HepG2 (cell line): Measurements from ENCODE around the gene PCNP. TPM values are rescaled to one million over a fixed set of nuclear protein-coding genes. Genes with fewer than 3 reads are reported as not detected.

ENCODE experiments used
- DBP ChIP-seq: sonication (generic); formaldehyde crosslinking; IDR thresholded peaks from 2 replicates; pipeline ENCODE4 v1.4.0; 2020; ENCODE audit warnings: missing genetic modification reagents; ENCODE audit errors: not compliant biosample characterization
- ELF3 ChIP-seq: IDR thresholded peaks from 2 replicates; pipeline ENCODE4 v1.6.1; 2016; ENCODE audit warnings: missing genetic modification reagents, missing compliant biosample characterization
- ERF ChIP-seq: IDR thresholded peaks from 2 replicates; pipeline ENCODE4 v1.6.1; 2018; ENCODE audit warnings: missing biosample characterization, missing genetic modification reagents
- FOSL2 ChIP-seq: sonication (generic); formaldehyde crosslinking; IDR thresholded peaks from 2 replicates; pipeline ENCODE4 v1.4.0; 2020; ENCODE audit warnings: missing genetic modification reagents
- FOXA1 ChIP-seq, 2 experiments: fragments of 450-650 bp in 1 of 2; sonication (generic) in 1 of 2; formaldehyde crosslinking in 1 of 2; IDR thresholded peaks; 2 replicates each; pipeline versions ENCODE4 v1.4.0 to v1.6.1; 2016 to 2020; ENCODE audit warnings: missing genetic modification reagents in 1 of 2
- HDAC1 ChIP-seq: sonication (generic); formaldehyde crosslinking; IDR thresholded peaks from 2 replicates; pipeline ENCODE4 v1.5.1; 2020; ENCODE audit warnings: mild to moderate bottlenecking, missing genetic modification reagents
- MBD4 ChIP-seq: IDR thresholded peaks from 2 replicates; pipeline ENCODE4 v1.6.1; 2012; ENCODE audit warnings: low read length, inconsistent platforms, borderline replicate concordance
- MED1 ChIP-seq: sonication (generic); formaldehyde crosslinking; IDR thresholded peaks from 2 replicates; pipeline ENCODE4 v1.4.0; 2020; ENCODE audit warnings: missing genetic modification reagents
- NCOA2 ChIP-seq: sonication (generic); formaldehyde crosslinking; IDR thresholded peaks from 2 replicates; pipeline ENCODE4 v1.8.0; 2022; ENCODE audit warnings: inconsistent platforms
- NCOA5 ChIP-seq: sonication (generic); formaldehyde crosslinking; IDR thresholded peaks from 2 replicates; pipeline ENCODE4 v1.4.0; 2020; ENCODE audit warnings: missing genetic modification reagents
- PHF21A ChIP-seq: sonication (generic); formaldehyde crosslinking; IDR thresholded peaks from 2 replicates; pipeline ENCODE4 v1.5.0; 2020; ENCODE audit warnings: mild to moderate bottlenecking, missing genetic modification reagents
- POGZ ChIP-seq: sonication (generic); formaldehyde crosslinking; IDR thresholded peaks from 2 replicates; pipeline ENCODE4 v1.4.0; 2020; ENCODE audit warnings: mild to moderate bottlenecking, missing genetic modification reagents
- RFX5 ChIP-seq: IDR thresholded peaks from 2 replicates; pipeline ENCODE4 v1.6.1; 2011; ENCODE audit warnings: low read depth, low read length, improper control_type of control experiment
- RFXANK ChIP-seq: IDR thresholded peaks from 2 replicates; pipeline ENCODE4 v1.6.1; 2016
- SOX6 ChIP-seq, 2 experiments: fragments of 450-650 bp in 1 of 2; sonication (generic) in 1 of 2; formaldehyde crosslinking in 1 of 2; IDR thresholded peaks; 2 replicates each; pipeline versions ENCODE4 v1.4.0 to v1.6.1; 2017 to 2020; ENCODE audit warnings: antibody characterized with exemption in 1 of 2, mild to moderate bottlenecking in 1 of 2, missing genetic modification reagents in 1 of 2
- SP4 ChIP-seq: sonication (generic); formaldehyde crosslinking; IDR thresholded peaks from 2 replicates; pipeline ENCODE4 v1.8.1; 2023; ENCODE audit warnings: mild to moderate bottlenecking, missing genetic modification reagents
- TBX2 ChIP-seq: sonication (generic); formaldehyde crosslinking; IDR thresholded peaks from 2 replicates; pipeline ENCODE4 v1.5.0; 2020; ENCODE audit warnings: missing genetic modification reagents, mild to moderate bottlenecking, borderline replicate concordance
- TCF7 ChIP-seq: sonication (generic); IDR thresholded peaks from 2 replicates; pipeline ENCODE4 v1.6.1; 2016; ENCODE audit warnings: antibody characterized with exemption, low read depth
- ZFY ChIP-seq: sonication (generic); formaldehyde crosslinking; IDR thresholded peaks from 2 replicates; pipeline ENCODE4 v1.4.0; 2020; ENCODE audit warnings: missing genetic modification reagents
- ZMAT5 ChIP-seq: sonication (generic); formaldehyde crosslinking; IDR thresholded peaks from 2 replicates; pipeline ENCODE4 v1.5.0; 2020; ENCODE audit warnings: mild to moderate bottlenecking, low read depth, missing genetic modification reagents, borderline replicate concordance
- ZNF20 ChIP-seq: sonication (generic); formaldehyde crosslinking; IDR thresholded peaks from 2 replicates; pipeline ENCODE4 v1.4.0; 2020; ENCODE audit warnings: mild to moderate bottlenecking, moderate library complexity, missing genetic modification reagents
- ZNF343 ChIP-seq: sonication (generic); formaldehyde crosslinking; IDR thresholded peaks from 2 replicates; pipeline ENCODE4 v1.4.0; 2020; ENCODE audit warnings: mild to moderate bottlenecking, missing genetic modification reagents
- ZNF382 ChIP-seq: sonication (generic); formaldehyde crosslinking; IDR thresholded peaks from 2 replicates; pipeline ENCODE4 v1.5.0; 2020; ENCODE audit warnings: missing genetic modification reagents, mild to moderate bottlenecking, borderline replicate concordance
- ZNF841 ChIP-seq: sonication (generic); formaldehyde crosslinking; IDR thresholded peaks from 2 replicates; pipeline ENCODE4 v1.8.1; 2023; ENCODE audit warnings: missing genetic modification reagents, borderline replicate concordance
- polyA plus RNA-seq, 8 experiments: library from polyadenylated mRNA; depleted of rRNA in 3 of 8; stranded (reverse) in 7 of 8; unstranded in 1 of 8; fragments of >200 nt; fragmentation: Illumina TruSeq in 4 of 8; extraction: Trizol in 4 of 8; gene quantifications; 2 replicates each; pipeline versions ENCODE4 v1.2.1 to v1.2.3, GENCODE V29; 2011 to 2016; ENCODE audit warnings: low read depth in 4 of 8, missing spikeins in 1 of 8, mixed read lengths in 1 of 8; ENCODE audit not compliant: insufficient read depth in 1 of 8
- total RNA-seq, 5 experiments: library from RNA; depleted of rRNA; stranded (reverse); fragments of >200 nt; fragmentation: Illumina TruSeq; extraction: Trizol; gene quantifications; 2 replicates each; pipeline ENCODE4 v1.2.3, GENCODE V29; 2016; ENCODE audit warnings: low read depth in 1 of 5
- TF ChIP-seq, protein P1 (sequence below): sonication (generic); formaldehyde crosslinking; conservative IDR thresholded peaks from 2 replicates; pipeline ENCODE4 v1.4.0; 2020; ENCODE audit warnings: missing genetic modification reagents
- TF ChIP-seq, protein P2 (sequence below): IDR thresholded peaks from 2 replicates; pipeline ENCODE4 v1.6.1; 2016; ENCODE audit warnings: low read depth, borderline replicate concordance

Gene PCNP
- total and polyA plus RNA-seq, 2 of the 13 experiments (the other 11 are each of a cell fraction or from before 2014, with no cell fraction given) = 44.1 to 78.2 TPM

GRCh38 chr3:101548527-101549105, 25.4 kb upstream of the PCNP start (continued):
- TF ChIP-seq ZMAT5 (no peak), SOX6 (IDR thresholded peaks at IDR 0.05) (no peak), SOX6 (CRISPR knock-in tag; IDR thresholded peaks at IDR 0.05) (peak; percentile 76), ERF (CRISPR knock-in tag) (peak; percentile 15; the same call in 1 of the 2 replicates), POGZ (CRISPR knock-in tag) (peak; percentile 64), RFXANK (no peak), ZFY (CRISPR knock-in tag) (no peak), DBP (CRISPR knock-in tag) (no peak), SP4 (no peak), TCF7 (no peak), PHF21A (CRISPR knock-in tag) (peak; percentile 51), MBD4 (no peak), ZNF343 (no peak), RFX5 (no peak), FOXA1 (IDR thresholded peaks at IDR 0.05) (no peak), FOXA1 (CRISPR knock-in tag; IDR thresholded peaks at IDR 0.05) (peak; percentile 62; the same call in 1 of the 2 replicates), ELF3 (CRISPR knock-in tag) (peak; percentile 89), FOSL2 (CRISPR knock-in tag) (peak; percentile 57), HDAC1 (CRISPR knock-in tag) (peak; percentile 39; the same call in 1 of the 2 replicates), ZNF841 (CRISPR knock-in tag) (no peak), ZNF382 (CRISPR knock-in tag) (no peak), TBX2 (CRISPR knock-in tag) (peak; percentile 44; the same call in 1 of the 2 replicates), MED1 (CRISPR knock-in tag) (peak; percentile 62), NCOA5 (CRISPR knock-in tag) (no peak), NCOA2 (CRISPR knock-in tag) (peak; percentile 79), ZNF20 (no peak)
- TF ChIP-seq, protein P1, sequence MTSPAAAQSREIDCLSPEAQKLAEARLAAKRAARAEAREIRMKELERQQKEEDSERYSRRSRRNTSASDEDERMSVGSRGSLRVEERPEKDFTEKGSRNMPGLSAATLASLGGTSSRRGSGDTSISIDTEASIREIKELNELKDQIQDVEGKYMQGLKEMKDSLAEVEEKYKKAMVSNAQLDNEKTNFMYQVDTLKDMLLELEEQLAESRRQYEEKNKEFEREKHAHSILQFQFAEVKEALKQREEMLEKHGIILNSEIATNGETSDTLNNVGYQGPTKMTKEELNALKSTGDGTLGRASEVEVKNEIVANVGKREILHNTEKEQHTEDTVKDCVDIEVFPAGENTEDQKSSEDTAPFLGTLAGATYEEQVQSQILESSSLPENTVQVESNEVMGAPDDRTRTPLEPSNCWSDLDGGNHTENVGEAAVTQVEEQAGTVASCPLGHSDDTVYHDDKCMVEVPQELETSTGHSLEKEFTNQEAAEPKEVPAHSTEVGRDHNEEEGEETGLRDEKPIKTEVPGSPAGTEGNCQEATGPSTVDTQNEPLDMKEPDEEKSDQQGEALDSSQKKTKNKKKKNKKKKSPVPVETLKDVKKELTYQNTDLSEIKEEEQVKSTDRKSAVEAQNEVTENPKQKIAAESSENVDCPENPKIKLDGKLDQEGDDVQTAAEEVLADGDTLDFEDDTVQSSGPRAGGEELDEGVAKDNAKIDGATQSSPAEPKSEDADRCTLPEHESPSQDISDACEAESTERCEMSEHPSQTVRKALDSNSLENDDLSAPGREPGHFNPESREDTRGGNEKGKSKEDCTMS (CRISPR knock-in tag) = no peak
- TF ChIP-seq, protein P2, sequence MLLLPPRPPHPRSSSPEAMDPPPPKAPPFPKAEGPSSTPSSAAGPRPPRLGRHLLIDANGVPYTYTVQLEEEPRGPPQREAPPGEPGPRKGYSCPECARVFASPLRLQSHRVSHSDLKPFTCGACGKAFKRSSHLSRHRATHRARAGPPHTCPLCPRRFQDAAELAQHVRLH (CRISPR knock-in tag) = no peak
